ENCODE measurements around the gene BCL2L13. TPM values are rescaled to one million over a fixed set of nuclear protein-coding genes. Genes with fewer than 3 reads are reported as not detected.

Gene BCL2L13
- total RNA-seq, 2 experiments from 2014 or later = 36.1 to 38.3 TPM

GRCh38 chr22:17628406-17629172, 10.0 kb upstream of the BCL2L13 start, which contains the start of gene ATP6V1E1:
Gene ATP6V1E1 (minus strand): TSS chr22:17628749. CDS start chr22:17628635, 114 bp downstream.
- ChIA-PET POLR2A (interaction anchor here (1.2 kb wide), 1 partner anchor 10 kb away, joined by 4 read pairs; the partner anchor contains the start of gene BCL2L13), CTCF (interaction anchor here (1.4 kb wide), 1 partner anchor 447 kb away, joined by 4 read pairs; no protein-coding TSS in a partner anchor)
- H3K36me3 Mint-ChIP-seq (ENCODE audit: low read depth) = peaks cover 11% of the 10 kb centered on the region
- no peaks in the 10 kb centered on the region for H3K9me3 Mint-ChIP-seq
- intact Hi-C loops (cut with micrococcal nuclease) = no loop called here
- H3K4me3 Mint-ChIP-seq = peak within 1 kb of the TSS; percentile 97
- TF ChIP-seq CTCF (IDR thresholded peaks at IDR 0.05) = no peak
- peak; percentile 97 for DNase-seq
- peak within 1 kb of the TSS; percentile 97 for H3K27ac Mint-ChIP-seq
- peaks cover 16% of the 10 kb centered on the region for H3K4me1 Mint-ChIP-seq (ENCODE audit: low read depth)
- no peaks in the 10 kb centered on the region for H3K27me3 Mint-ChIP-seq
- ATAC-seq = peak; percentile 100

DNA sequence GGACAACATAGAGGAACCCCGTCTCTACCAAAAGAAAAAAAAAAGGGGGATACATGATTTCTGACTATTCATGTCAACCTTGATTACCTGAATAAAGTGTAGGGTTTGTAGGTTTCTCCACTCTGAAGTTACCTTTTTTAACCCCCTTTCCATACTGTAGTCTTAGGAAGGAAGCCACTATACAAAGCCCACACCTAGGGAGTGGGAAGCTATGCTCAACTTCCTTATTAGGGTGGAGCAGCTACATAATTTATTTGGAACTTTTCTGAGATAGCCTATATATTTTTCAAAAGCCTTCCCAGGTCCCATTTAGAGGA, 9.4 kb upstream of the BCL2L13 start:
- intact Hi-C loops (cut with micrococcal nuclease) = no loop called here
- peaks cover 11% of the 10 kb centered on the region for H3K4me1 Mint-ChIP-seq (ENCODE audit: low read depth)
- ChIA-PET CTCF (interaction anchor here (1.4 kb wide), 1 partner anchor 447 kb away, joined by 4 read pairs; no protein-coding TSS in a partner anchor), POLR2A (interaction anchor here (1.2 kb wide), 1 partner anchor 10 kb away, joined by 4 read pairs; the partner anchor contains the start of gene BCL2L13)
- ATAC-seq (no peak), DNase-seq (no peak)
- peak overlapping the region; percentile 97 for H3K27ac Mint-ChIP-seq
- no peak for TF ChIP-seq CTCF (IDR thresholded peaks at IDR 0.05)
- peaks cover 11% of the 10 kb centered on the region for H3K36me3 Mint-ChIP-seq (ENCODE audit: low read depth)
- no peaks in the 10 kb centered on the region for H3K27me3 Mint-ChIP-seq
- H3K4me3 Mint-ChIP-seq = peak overlapping the region; percentile 97
- H3K9me3 Mint-ChIP-seq = no peaks in the 10 kb centered on the region

GRCh38 chr22:17629641-17630040, 8.9 kb upstream of the BCL2L13 start:
- no peak overlapping the region for H3K27ac Mint-ChIP-seq

DNA sequence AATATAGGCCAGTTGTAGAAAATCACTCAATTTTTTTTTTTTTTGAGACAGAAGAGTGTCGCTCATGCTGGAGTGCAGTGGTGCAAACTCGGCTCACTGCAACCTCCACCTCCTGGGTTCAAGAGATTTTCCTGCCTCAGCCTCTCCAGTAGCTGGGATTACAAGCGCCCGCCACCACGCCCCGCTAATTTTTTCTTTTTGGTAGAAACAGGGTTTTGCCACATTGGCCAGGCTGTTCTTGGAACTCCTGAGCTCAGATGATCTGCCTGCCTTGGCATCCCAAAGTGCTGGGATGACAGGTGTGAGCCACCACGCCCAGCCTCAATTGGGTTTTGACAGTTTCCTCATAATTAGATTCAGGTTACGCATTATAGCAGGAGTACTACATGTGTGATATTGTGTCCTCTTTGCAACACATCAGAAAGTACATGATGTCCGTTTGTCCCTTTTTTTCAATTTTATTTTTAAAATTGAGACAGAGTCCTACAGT, 7.4 kb upstream of the BCL2L13 start:
- no peak for TF ChIP-seq CTCF (IDR thresholded peaks at IDR 0.05)
- no peaks in the 10 kb centered on the region for H3K27me3 Mint-ChIP-seq
- H3K9me3 Mint-ChIP-seq = no peaks in the 10 kb centered on the region
- no peak for ATAC-seq
- peaks cover 11% of the 10 kb centered on the region for H3K36me3 Mint-ChIP-seq (ENCODE audit: low read depth)
- peaks cover 5% of the 10 kb centered on the region for H3K4me1 Mint-ChIP-seq (ENCODE audit: low read depth)
- DNase-seq = no peak
- H3K4me3 Mint-ChIP-seq = no peak overlapping the region
- CTCF ChIA-PET = no interaction called here
- intact Hi-C loops (cut with micrococcal nuclease) = no loop called here
- POLR2A ChIA-PET = interaction anchor here (1.4 kb wide), 1 partner anchor 46 kb away, joined by 3 read pairs; no protein-coding TSS in a partner anchor
- no peak overlapping the region for H3K27ac Mint-ChIP-seq

More at GRCh38 chr22:17629641-17630040, 8.9 kb upstream of the BCL2L13 start:
- DNase-seq (no peak), ATAC-seq (no peak)
- ChIA-PET POLR2A (interaction anchor here (1.2 kb wide), 1 partner anchor 9 kb away, joined by 4 read pairs; the partner anchor contains the start of gene BCL2L13), CTCF (interaction anchor here (1.4 kb wide), 1 partner anchor 446 kb away, joined by 4 read pairs; no protein-coding TSS in a partner anchor)
- peaks cover 10% of the 10 kb centered on the region for H3K4me1 Mint-ChIP-seq (ENCODE audit: low read depth)
- no peaks in the 10 kb centered on the region for H3K27me3 Mint-ChIP-seq
- H3K36me3 Mint-ChIP-seq (ENCODE audit: low read depth) = peaks cover 11% of the 10 kb centered on the region
- intact Hi-C loops (cut with micrococcal nuclease) = no loop called here
- TF ChIP-seq CTCF (IDR thresholded peaks at IDR 0.05) = no peak
- H3K9me3 Mint-ChIP-seq = no peaks in the 10 kb centered on the region
- H3K4me3 Mint-ChIP-seq = peak overlapping the region; percentile 97
